Adrenal gland (tissue), 5 donors: ENCODE data around the gene CAMK2A.

Source experiments
- POLR2A ChIP-seq, 2 donors: fragments of 450-650 bp; IDR thresholded peaks; one replicate each; pipeline ENCODE4 v1.6.1; 2017; ENCODE audit warnings: antibody characterized with exemption in 2 of 2, mild to moderate bottlenecking in 2 of 2, moderate library complexity in 1 of 2
- TF ChIP-seq, protein P1 (sequence below), 6 experiments: fragments of 450-650 bp in 4 of 6; fragments of 200-600 bp in 2 of 6; sonication (generic) in 1 of 6; IDR thresholded peaks; 1 replicate in 5 of 6; 2 replicates in 1 of 6; pipeline versions ENCODE4 v1.5.1 to v1.8.0; 2016 to 2021; ENCODE audit warnings: antibody characterized with exemption in 6 of 6, mild to moderate bottlenecking in 2 of 6, moderate library complexity in 1 of 6
- donor health status: DM: no; HTN: no; CAD: no.

DNA sequence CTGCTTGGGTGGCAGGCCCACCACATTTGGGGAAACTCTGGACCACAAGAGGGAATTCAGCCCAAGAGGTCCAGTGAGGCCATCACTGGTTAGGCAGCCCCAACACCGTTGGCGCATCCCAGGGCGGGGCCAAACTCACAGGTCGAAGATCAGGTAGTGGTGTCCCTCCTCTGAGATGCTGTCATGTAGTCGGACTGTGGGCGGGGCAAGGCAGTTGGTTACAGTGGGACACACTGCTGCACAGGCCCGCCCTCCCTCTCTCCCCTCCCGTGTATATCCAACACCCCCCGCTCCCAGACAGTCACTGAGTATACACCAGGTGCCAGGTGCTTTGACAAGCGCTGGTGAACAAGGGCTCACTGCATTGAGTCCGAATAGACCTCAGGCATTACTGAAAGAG is 32.1 kb downstream of the CAMK2A start:
- no peak for TF ChIP-seq POLR2A (IDR thresholded peaks at IDR 0.05)
- TF ChIP-seq, protein P1, sequence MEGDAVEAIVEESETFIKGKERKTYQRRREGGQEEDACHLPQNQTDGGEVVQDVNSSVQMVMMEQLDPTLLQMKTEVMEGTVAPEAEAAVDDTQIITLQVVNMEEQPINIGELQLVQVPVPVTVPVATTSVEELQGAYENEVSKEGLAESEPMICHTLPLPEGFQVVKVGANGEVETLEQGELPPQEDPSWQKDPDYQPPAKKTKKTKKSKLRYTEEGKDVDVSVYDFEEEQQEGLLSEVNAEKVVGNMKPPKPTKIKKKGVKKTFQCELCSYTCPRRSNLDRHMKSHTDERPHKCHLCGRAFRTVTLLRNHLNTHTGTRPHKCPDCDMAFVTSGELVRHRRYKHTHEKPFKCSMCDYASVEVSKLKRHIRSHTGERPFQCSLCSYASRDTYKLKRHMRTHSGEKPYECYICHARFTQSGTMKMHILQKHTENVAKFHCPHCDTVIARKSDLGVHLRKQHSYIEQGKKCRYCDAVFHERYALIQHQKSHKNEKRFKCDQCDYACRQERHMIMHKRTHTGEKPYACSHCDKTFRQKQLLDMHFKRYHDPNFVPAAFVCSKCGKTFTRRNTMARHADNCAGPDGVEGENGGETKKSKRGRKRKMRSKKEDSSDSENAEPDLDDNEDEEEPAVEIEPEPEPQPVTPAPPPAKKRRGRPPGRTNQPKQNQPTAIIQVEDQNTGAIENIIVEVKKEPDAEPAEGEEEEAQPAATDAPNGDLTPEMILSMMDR (IDR thresholded peaks at IDR 0.05): no peak
